HCT116 (cell line): Measurements from ENCODE around the gene PHB1. TPM values are rescaled to one million over a fixed set of nuclear protein-coding genes. Genes with fewer than 3 reads are reported as not detected.

ENCODE experiments used
- ATAC-seq: fragments of 200-7000 bp; cut with Tn5 transposase; 2 replicates; pipeline ENCODE4 v1.9.1; 2020; ENCODE audit warnings: mild to moderate bottlenecking, moderate library complexity
- BruUV-seq: library from RNA; stranded (reverse); fragments of 400-500 nt; replicated peaks from 2 replicates; lab custom pipeline; 2021; lab: Mats Ljungman, UMichigan
- CTCF ChIA-PET: fragments of 300-600 bp; sonication (Branson Sonifier 250); formaldehyde crosslinking; loops from one replicate; lab custom pipeline; 2021; ENCODE audit warnings: antibody characterized with exemption; lab: Charles Lee
- POLR2A ChIA-PET: fragments of 300-600, 350-600 bp; sonication (Branson Sonifier 250); formaldehyde crosslinking; loops from one replicate; lab custom pipeline; 2021; ENCODE audit warnings: antibody characterized with exemption; lab: Charles Lee
- RAD21 ChIA-PET, 2 experiments: fragments of 300-600 bp; sonication (Branson Sonifier 250); formaldehyde crosslinking; loops; one replicate each; lab custom pipeline; 2023; ENCODE audit warnings: low total read pairs in 2 of 2; ENCODE audit not compliant: uncharacterized antibody in 2 of 2, unreplicated experiment in 2 of 2, low non-redundant PET in 1 of 2; lab: Charles Lee
- DNase-seq: peaks from one replicate; pipeline ENCODE4 v3.0.0-alpha.2; 2010; ENCODE audit warnings: low read depth, low spot score
- H2AFZ ChIP-seq: fragments of 200-600 bp; shearing (Covaris generic), sonication (generic); 2 replicates; pipeline ENCODE4 v1.6.1; 2017; ENCODE audit warnings: low read depth, mixed run types, mixed read lengths, antibody characterized with exemption, low read length; ENCODE audit not compliant: poor library complexity, severe bottlenecking
- H3K27ac ChIP-seq: 2 replicates; pipeline ENCODE4 v1.5.1; 2012; ENCODE audit warnings: low read depth, low read length
- H3K27me3 ChIP-seq: fragments of 200-600 bp; sonication (generic); 2 replicates; pipeline ENCODE4 v1.6.1; 2016; ENCODE audit warnings: mixed run types, low read length, mixed read lengths; ENCODE audit not compliant: insufficient read depth
- H3K36me3 ChIP-seq, 2 experiments: fragments of 200-500 bp in 1 of 2; fragments of 200-600 bp in 1 of 2; sonication (Bioruptor generic) in 1 of 2; sonication (generic) in 1 of 2; 2 replicates each; pipeline versions ENCODE4 v1.5.1 to v1.6.1; 2014 to 2016; ENCODE audit warnings: low read length in 2 of 2, inconsistent platforms in 1 of 2, mixed read lengths in 1 of 2, mixed run types in 1 of 2; ENCODE audit not compliant: insufficient read depth in 2 of 2, control insufficient read depth in 1 of 2
- H3K4me1 ChIP-seq, 2 experiments: fragments of 200-600 bp in 1 of 2; sonication (generic) in 1 of 2; 2 replicates each; pipeline versions ENCODE4 v1.5.1 to v1.6.1; 2012 to 2017; ENCODE audit warnings: low read length in 2 of 2, inconsistent platforms in 1 of 2, mild to moderate bottlenecking in 1 of 2, mixed read lengths in 1 of 2, mixed run types in 1 of 2, moderate library complexity in 1 of 2; ENCODE audit not compliant: insufficient read depth in 2 of 2, control insufficient read depth in 1 of 2
- H3K4me2 ChIP-seq: fragments of 200-600 bp; sonication (generic); 2 replicates; pipeline ENCODE4 v1.6.1; 2017; ENCODE audit warnings: mixed run types, low read length, mixed read lengths
- H3K4me3 ChIP-seq, 2 experiments: fragments of 200-600 bp in 1 of 2; sonication (generic) in 1 of 2; replicated peaks in 1 of 2; 2 replicates each; pipeline ENCODE4 v1.5.1; 2011 to 2016; ENCODE audit warnings: low read length in 2 of 2, control low read depth in 1 of 2, low read depth in 1 of 2, mild to moderate bottlenecking in 1 of 2, mixed read lengths in 1 of 2, mixed run types in 1 of 2
- H3K79me2 ChIP-seq: fragments of 200-600 bp; sonication (generic); 2 replicates; pipeline ENCODE4 v1.6.1; 2017; ENCODE audit warnings: mild to moderate bottlenecking, mixed run types, low read length, moderate library complexity, mixed read lengths; ENCODE audit not compliant: insufficient read depth
- H3K9ac ChIP-seq: fragments of 200-600 bp; sonication (generic); 2 replicates; pipeline ENCODE4 v1.6.1; 2016; ENCODE audit warnings: low read length, mixed read lengths
- H3K9me2 ChIP-seq: fragments of 200-600 bp; sonication (generic), shearing (Covaris generic); 2 replicates; pipeline ENCODE4 v1.6.1; 2017; ENCODE audit warnings: mixed run types, mild to moderate bottlenecking, moderate library complexity; ENCODE audit not compliant: insufficient read depth
- H3K9me3 ChIP-seq, 2 experiments: fragments of 200-500 bp in 1 of 2; fragments of 200-600 bp in 1 of 2; sonication (Bioruptor generic) in 1 of 2; sonication (generic) in 1 of 2; 2 replicates each; pipeline ENCODE4 v1.6.1; 2014 to 2017; ENCODE audit warnings: low read length in 2 of 2, mixed read lengths in 2 of 2, inconsistent platforms in 1 of 2, low read depth in 1 of 2, mild to moderate bottlenecking in 1 of 2, mixed run types in 1 of 2, moderate library complexity in 1 of 2; ENCODE audit not compliant: control insufficient read depth in 1 of 2, insufficient read depth in 1 of 2
- H4K20me1 ChIP-seq: fragments of 200-600 bp; sonication (generic), shearing (Covaris generic); 2 replicates; pipeline ENCODE4 v1.6.1; 2017; ENCODE audit warnings: mixed run types, mild to moderate bottlenecking, moderate library complexity; ENCODE audit not compliant: insufficient read depth
- CBX3 ChIP-seq: IDR thresholded peaks from 2 replicates; pipeline ENCODE4 v1.6.1; 2012; ENCODE audit warnings: low read depth
- EGR1 ChIP-seq: IDR thresholded peaks from 2 replicates; pipeline ENCODE4 v1.6.1; 2012; ENCODE audit warnings: low read depth
- EZH2 ChIP-seq: fragments of 200-600 bp; sonication (generic); IDR thresholded peaks from 2 replicates; pipeline ENCODE4 v1.6.1; 2017; ENCODE audit warnings: antibody characterized with exemption, mixed run types
- EZH2phosphoT487 ChIP-seq: fragments of 200-600 bp; IDR thresholded peaks from 2 replicates; pipeline ENCODE4 v1.6.1; 2018; ENCODE audit warnings: antibody characterized with exemption, borderline replicate concordance
- POLR2A ChIP-seq: IDR thresholded peaks from 2 replicates; pipeline ENCODE4 v1.7.0; 2011; ENCODE audit warnings: borderline replicate concordance; ENCODE audit not compliant: insufficient read depth, insufficient read length; ENCODE audit errors: extremely low read depth
- POLR2AphosphoS5 ChIP-seq: IDR thresholded peaks from 2 replicates; pipeline ENCODE4 v1.6.1; 2011; ENCODE audit warnings: mild to moderate bottlenecking, low read depth, low read length, moderate library complexity
- RAD21 ChIP-seq: IDR thresholded peaks from 2 replicates; pipeline ENCODE4 v1.6.1; 2012; ENCODE audit warnings: low read depth, mild to moderate bottlenecking
- SRF ChIP-seq: IDR thresholded peaks from 2 replicates; pipeline ENCODE4 v1.6.1; 2012; ENCODE audit warnings: low read depth
- YY1 ChIP-seq: IDR thresholded peaks from 2 replicates; pipeline ENCODE4 v1.6.1; 2011; ENCODE audit warnings: low read length, low read depth, moderate library complexity, mild to moderate bottlenecking; ENCODE audit not compliant: insufficient replicate concordance; ENCODE audit errors: extremely low read depth
- ZFX ChIP-seq: fragments of 450-650 bp; IDR thresholded peaks from 2 replicates; pipeline ENCODE4 v1.6.1; 2017
- intact Hi-C: fragments of 100-400 bp; cut with micrococcal nuclease; formaldehyde crosslinking; loops from 2 replicates; pipeline ENCODE4 v1.10.0; 2022
- total RNA-seq: library from RNA; stranded (reverse); gene quantifications from one replicate; pipeline ENCODE4 v1.2.1, GENCODE V29; 2021; ENCODE audit not compliant: unreplicated experiment
- TF ChIP-seq, protein P1 (sequence below): IDR thresholded peaks from 2 replicates; pipeline ENCODE4 v1.6.1; 2012
- TF ChIP-seq, protein P2 (sequence below): IDR thresholded peaks from 2 replicates; pipeline ENCODE4 v1.6.1; 2012; ENCODE audit warnings: low read depth
- TF ChIP-seq, protein P3 (sequence below), 3 experiments: fragments of 200-600 bp in 1 of 3; sonication (generic) in 1 of 3; IDR thresholded peaks in 2 of 3; conservative IDR thresholded peaks in 1 of 3; 2 replicates each; pipeline ENCODE4 v1.5.1; 2012 to 2017; ENCODE audit warnings: low read depth in 2 of 3, low read length in 2 of 3, antibody characterized with exemption in 1 of 3, borderline replicate concordance in 1 of 3, control low read depth in 1 of 3, mild to moderate bottlenecking in 1 of 3, mixed read lengths in 1 of 3, mixed run types in 1 of 3, moderate library complexity in 1 of 3; ENCODE audit not compliant: insufficient read depth in 1 of 3

The PHB1 gene
- total RNA-seq, 1 experiment from 2014 or later = 534 TPM

DNA sequence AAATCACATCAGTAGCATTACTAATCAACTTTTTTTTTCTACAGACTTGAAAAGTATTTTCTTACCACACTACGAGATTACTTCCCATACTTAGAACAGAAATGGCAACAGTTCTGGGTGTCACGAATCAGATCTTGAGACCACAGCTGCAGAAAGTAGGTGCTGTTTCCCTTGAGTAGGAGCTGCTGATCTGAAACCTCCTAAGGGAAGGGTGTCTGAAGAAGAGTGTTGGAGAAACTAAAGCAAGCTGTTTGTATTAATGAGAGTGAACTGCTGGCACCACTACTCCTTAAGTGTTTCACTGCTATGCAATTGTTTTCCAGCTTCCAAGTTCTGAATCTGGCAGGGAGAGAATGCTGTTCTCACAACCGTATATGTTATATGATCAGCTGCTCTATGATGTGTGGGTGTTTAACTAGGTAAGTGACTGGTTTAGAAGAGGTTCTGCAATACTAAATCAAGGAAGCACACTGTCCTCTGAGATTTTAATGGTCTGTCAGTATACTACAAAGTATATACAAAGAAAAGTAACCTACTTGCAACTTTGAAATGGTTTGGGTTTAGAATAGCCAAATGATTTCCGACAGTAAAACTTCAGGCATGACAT lies 55.9 kb downstream of the PHB1 start:
- ChIA-PET RAD21 (no interaction called here), CTCF (interaction anchor here (1.4 kb wide), 1 partner anchor 10 kb away, joined by 4 read pairs; no protein-coding TSS in a partner anchor), POLR2A (no interaction called here)
- H3K79me2 ChIP-seq = peaks cover 72% of the 10 kb centered on the region
- intact Hi-C loops = no loop called here
- H3K4me3 ChIP-seq = no peak overlapping the region
- TF ChIP-seq, protein P1, sequence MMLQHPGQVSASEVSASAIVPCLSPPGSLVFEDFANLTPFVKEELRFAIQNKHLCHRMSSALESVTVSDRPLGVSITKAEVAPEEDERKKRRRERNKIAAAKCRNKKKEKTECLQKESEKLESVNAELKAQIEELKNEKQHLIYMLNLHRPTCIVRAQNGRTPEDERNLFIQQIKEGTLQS = no peak
- TF ChIP-seq EZH2 = no peak
- no peak for TF ChIP-seq CBX3
- TF ChIP-seq RAD21 = no peak
- no peak for TF ChIP-seq EZH2phosphoT487
- TF ChIP-seq YY1 = no peak
- TF ChIP-seq ZFX = no peak
- TF ChIP-seq SRF = no peak
- TF ChIP-seq, protein P2, sequence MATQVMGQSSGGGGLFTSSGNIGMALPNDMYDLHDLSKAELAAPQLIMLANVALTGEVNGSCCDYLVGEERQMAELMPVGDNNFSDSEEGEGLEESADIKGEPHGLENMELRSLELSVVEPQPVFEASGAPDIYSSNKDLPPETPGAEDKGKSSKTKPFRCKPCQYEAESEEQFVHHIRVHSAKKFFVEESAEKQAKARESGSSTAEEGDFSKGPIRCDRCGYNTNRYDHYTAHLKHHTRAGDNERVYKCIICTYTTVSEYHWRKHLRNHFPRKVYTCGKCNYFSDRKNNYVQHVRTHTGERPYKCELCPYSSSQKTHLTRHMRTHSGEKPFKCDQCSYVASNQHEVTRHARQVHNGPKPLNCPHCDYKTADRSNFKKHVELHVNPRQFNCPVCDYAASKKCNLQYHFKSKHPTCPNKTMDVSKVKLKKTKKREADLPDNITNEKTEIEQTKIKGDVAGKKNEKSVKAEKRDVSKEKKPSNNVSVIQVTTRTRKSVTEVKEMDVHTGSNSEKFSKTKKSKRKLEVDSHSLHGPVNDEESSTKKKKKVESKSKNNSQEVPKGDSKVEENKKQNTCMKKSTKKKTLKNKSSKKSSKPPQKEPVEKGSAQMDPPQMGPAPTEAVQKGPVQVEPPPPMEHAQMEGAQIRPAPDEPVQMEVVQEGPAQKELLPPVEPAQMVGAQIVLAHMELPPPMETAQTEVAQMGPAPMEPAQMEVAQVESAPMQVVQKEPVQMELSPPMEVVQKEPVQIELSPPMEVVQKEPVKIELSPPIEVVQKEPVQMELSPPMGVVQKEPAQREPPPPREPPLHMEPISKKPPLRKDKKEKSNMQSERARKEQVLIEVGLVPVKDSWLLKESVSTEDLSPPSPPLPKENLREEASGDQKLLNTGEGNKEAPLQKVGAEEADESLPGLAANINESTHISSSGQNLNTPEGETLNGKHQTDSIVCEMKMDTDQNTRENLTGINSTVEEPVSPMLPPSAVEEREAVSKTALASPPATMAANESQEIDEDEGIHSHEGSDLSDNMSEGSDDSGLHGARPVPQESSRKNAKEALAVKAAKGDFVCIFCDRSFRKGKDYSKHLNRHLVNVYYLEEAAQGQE = no peak
- no peak for TF ChIP-seq POLR2A
- no peak for TF ChIP-seq POLR2AphosphoS5
- no peak for TF ChIP-seq EGR1
- TF ChIP-seq, protein P3, sequence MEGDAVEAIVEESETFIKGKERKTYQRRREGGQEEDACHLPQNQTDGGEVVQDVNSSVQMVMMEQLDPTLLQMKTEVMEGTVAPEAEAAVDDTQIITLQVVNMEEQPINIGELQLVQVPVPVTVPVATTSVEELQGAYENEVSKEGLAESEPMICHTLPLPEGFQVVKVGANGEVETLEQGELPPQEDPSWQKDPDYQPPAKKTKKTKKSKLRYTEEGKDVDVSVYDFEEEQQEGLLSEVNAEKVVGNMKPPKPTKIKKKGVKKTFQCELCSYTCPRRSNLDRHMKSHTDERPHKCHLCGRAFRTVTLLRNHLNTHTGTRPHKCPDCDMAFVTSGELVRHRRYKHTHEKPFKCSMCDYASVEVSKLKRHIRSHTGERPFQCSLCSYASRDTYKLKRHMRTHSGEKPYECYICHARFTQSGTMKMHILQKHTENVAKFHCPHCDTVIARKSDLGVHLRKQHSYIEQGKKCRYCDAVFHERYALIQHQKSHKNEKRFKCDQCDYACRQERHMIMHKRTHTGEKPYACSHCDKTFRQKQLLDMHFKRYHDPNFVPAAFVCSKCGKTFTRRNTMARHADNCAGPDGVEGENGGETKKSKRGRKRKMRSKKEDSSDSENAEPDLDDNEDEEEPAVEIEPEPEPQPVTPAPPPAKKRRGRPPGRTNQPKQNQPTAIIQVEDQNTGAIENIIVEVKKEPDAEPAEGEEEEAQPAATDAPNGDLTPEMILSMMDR (IDR thresholded peaks at IDR 0.05 in 2 of 3, conservative IDR thresholded peaks at IDR 0.05 in 1 of 3; ENCODE audit: borderline replicate concordance in 1 of 3, insufficient read depth in 1 of 3, low read depth in 2 of 3, low read length in 2 of 3) = no peak
- no peak overlapping the region for H2AFZ ChIP-seq
- H3K4me2 ChIP-seq = no peak overlapping the region
- no peak overlapping the region for H3K9ac ChIP-seq
- H3K27ac ChIP-seq = no peak overlapping the region
- BruUV-seq = no TSS peak
- H3K4me1 ChIP-seq = peaks cover 15 to 21% of the 10 kb centered on the region in 2 experiments
- H3K9me3 ChIP-seq = no peaks in the 10 kb centered on the region
- H3K9me2 ChIP-seq = no peaks in the 10 kb centered on the region
- peaks cover 6% of the 10 kb centered on the region; the same call in 1 of the 2 replicates for H4K20me1 ChIP-seq
- H3K36me3 ChIP-seq = no peaks in the 10 kb centered on the region
- H3K27me3 ChIP-seq = no peaks in the 10 kb centered on the region
- DNase-seq (no peak), ATAC-seq (no peak)
